Right atrium auricular region (tissue), 2 donors: ENCODE measurements around the gene LRBA. TPM values are rescaled to one million over a fixed set of nuclear protein-coding genes. Genes with fewer than 3 reads are reported as not detected.
A peak's percentile ranks its signal among the peaks of the same experiment; 100 is the strongest.

Source experiments
- DNase-seq: peaks from one replicate; pipeline ENCODE4 v3.0.0-alpha.2; 2019; ENCODE audit warnings: low spot score
- H3K27ac ChIP-seq, 2 donors: fragments of 200-600 bp; sonication (generic); 1 replicate in 1 of 2; 2 replicates in 1 of 2; pipeline ENCODE4 v1.5.1; 2016 to 2019
- H3K27me3 ChIP-seq, 2 donors: fragments of 200-600 bp; sonication (generic); one replicate each; pipeline versions ENCODE4 v1.5.1 to v1.6.0; 2017 to 2019
- H3K36me3 ChIP-seq: fragments of 200-600 bp; sonication (generic); one replicate; pipeline ENCODE4 v1.5.1; 2016
- H3K4me1 ChIP-seq, 2 donors: fragments of 200-600 bp; sonication (generic); one replicate each; pipeline versions ENCODE4 v1.5.1 to v1.6.0; 2017 to 2019
- H3K4me3 ChIP-seq, 2 donors: fragments of 200-600 bp; sonication (generic); 1 replicate in 1 of 2; 2 replicates in 1 of 2; pipeline ENCODE4 v1.5.1; 2017 to 2019; ENCODE audit warnings: mild to moderate bottlenecking in 1 of 2, moderate library complexity in 1 of 2
- H3K9me3 ChIP-seq, 2 donors: fragments of 200-600 bp; sonication (generic); one replicate each; pipeline ENCODE4 v1.5.1; 2019
- total RNA-seq, 2 donors: library from RNA; depleted of rRNA; stranded (reverse); fragments of >200 nt; gene quantifications; one replicate each; pipeline ENCODE4 v1.1.0, GENCODE V29; 2016
- TF ChIP-seq, protein P1 (sequence below), 2 donors: fragments of 200-600 bp; sonication (generic); IDR thresholded peaks; one replicate each; pipeline ENCODE4 v1.5.1; 2019; ENCODE audit warnings: antibody characterized with exemption in 2 of 2

The LRBA gene
- total RNA-seq, 2 donors from 2014 or later: 20.8 to 37.7 TPM

DNA sequence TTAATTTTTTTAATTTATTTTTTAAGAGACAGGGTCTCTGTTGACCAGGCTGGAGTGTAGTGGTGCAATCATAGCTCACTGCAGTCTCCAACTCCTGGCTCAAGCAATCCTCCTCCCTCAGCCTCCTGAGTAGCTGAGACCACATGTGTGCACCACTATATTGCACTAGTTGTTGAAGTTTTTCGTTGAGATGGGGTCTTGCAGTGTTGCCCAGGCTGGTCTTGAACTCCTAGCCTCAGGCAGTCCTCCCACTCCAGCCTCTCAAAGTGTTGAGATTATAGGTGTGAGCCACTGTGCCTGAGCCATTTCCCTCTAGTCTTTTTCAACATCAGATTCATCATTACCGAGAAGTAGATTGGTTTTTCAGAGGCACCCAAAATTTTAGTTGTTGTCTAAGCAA is 771.2 kb downstream of the LRBA start:
- DNase-seq: no peak
- TF ChIP-seq, protein P1, sequence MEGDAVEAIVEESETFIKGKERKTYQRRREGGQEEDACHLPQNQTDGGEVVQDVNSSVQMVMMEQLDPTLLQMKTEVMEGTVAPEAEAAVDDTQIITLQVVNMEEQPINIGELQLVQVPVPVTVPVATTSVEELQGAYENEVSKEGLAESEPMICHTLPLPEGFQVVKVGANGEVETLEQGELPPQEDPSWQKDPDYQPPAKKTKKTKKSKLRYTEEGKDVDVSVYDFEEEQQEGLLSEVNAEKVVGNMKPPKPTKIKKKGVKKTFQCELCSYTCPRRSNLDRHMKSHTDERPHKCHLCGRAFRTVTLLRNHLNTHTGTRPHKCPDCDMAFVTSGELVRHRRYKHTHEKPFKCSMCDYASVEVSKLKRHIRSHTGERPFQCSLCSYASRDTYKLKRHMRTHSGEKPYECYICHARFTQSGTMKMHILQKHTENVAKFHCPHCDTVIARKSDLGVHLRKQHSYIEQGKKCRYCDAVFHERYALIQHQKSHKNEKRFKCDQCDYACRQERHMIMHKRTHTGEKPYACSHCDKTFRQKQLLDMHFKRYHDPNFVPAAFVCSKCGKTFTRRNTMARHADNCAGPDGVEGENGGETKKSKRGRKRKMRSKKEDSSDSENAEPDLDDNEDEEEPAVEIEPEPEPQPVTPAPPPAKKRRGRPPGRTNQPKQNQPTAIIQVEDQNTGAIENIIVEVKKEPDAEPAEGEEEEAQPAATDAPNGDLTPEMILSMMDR (IDR thresholded peaks at IDR 0.05): no peak
- no peak overlapping the region for H3K27ac ChIP-seq
- H3K4me1 ChIP-seq: no peaks in the 10 kb centered on the region
- no peaks in the 10 kb centered on the region for H3K27me3 ChIP-seq
- no peaks in the 10 kb centered on the region for H3K9me3 ChIP-seq
- H3K36me3 ChIP-seq: peaks cover 8% of the 10 kb centered on the region
- H3K4me3 ChIP-seq: no peak overlapping the region

DNA sequence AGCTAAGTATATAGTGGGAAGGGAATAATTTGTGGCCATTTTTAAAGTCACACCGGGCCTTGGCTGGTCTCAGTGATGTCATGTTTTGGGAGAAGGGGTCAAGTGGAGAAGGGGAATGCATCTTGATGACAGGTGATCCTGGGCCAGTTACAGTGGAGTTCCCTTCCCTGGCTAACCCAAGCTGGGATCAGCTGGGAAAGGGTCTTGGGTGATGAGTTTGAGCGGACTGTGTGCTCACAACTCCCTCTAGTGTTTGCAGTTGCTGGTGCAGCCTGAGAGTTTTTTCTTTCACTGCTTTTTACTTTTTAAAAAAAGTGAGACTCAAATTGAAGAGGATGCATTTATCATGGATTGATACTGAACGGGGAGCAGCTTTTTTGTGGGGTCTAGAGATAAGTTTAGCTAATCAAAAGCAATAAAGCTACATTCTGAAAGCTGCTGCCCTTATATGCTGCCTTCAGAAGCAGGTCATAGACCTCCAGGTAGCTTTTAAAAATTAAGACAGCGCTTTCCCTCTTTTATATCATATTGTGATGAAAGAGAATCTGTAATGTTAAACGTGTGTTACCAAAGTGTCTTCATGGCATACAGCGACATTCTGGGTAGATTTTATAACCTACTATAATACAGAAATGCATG is 772.1 kb downstream of the LRBA start:
- H3K27me3 ChIP-seq: no peaks in the 10 kb centered on the region
- TF ChIP-seq, protein P1 (IDR thresholded peaks at IDR 0.05): peak; percentile 81 to 91

DNA sequence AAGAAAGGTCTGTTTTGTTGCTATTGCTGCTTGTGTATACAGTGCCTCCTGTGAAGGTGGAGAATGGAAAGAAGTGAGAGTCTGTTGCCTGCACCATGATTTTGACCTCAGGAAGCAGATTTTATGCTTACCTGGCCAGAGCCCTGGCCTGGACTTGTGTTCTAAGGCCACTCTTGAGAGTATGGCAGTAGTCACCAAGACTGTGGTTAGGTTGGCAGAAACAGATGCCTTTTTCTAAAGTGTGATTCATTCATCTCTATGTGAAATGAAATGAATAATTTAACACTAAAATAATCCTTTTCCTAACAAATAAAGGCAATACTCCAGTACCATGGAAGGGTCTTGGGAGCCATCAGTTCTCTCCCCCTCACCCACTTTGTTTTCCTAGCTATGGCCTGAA is 775.1 kb downstream of the LRBA start:
- Histone ChIP-seq H3K27me3 (no peaks in the 10 kb centered on the region), H3K36me3 (no peaks in the 10 kb centered on the region), H3K4me1 (peaks cover 0 to 16% of the 10 kb centered on the region in 2 donors), H3K4me3 (no peak overlapping the region), H3K27ac (no peak overlapping the region), H3K9me3 (no peaks in the 10 kb centered on the region)
- TF ChIP-seq, protein P1 (IDR thresholded peaks at IDR 0.05): no peak
- DNase-seq: no peak

More for the DNA sequence above, 772.1 kb downstream of the LRBA start:
- no peak overlapping the region for H3K27ac ChIP-seq
- no peak overlapping the region for H3K4me3 ChIP-seq
- H3K9me3 ChIP-seq: no peaks in the 10 kb centered on the region
- no peaks in the 10 kb centered on the region for H3K4me1 ChIP-seq
- peaks cover under 1% of the 10 kb centered on the region for H3K36me3 ChIP-seq
- no peak for DNase-seq

DNA sequence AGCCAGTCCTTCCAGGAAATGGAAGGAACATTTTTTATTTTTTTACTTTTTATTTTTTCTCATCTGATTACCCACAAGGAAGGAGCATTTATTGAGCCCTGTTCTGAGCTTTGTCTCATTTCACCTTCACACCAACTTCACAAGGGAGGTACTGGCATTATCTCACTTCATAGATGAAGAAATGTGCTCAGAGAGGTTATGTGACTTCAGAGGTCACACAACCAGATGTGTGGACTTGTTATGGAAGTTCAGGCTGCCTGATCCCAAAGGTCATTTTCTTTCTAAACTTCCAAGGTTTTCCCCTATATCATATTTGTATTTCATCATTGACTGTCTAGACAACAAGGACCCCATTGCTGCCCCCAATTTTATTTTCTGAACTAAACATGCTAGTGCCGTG is 776.5 kb downstream of the LRBA start:
- H3K27me3 ChIP-seq: no peaks in the 10 kb centered on the region
- TF ChIP-seq, protein P1 (IDR thresholded peaks at IDR 0.05): no peak

DNA sequence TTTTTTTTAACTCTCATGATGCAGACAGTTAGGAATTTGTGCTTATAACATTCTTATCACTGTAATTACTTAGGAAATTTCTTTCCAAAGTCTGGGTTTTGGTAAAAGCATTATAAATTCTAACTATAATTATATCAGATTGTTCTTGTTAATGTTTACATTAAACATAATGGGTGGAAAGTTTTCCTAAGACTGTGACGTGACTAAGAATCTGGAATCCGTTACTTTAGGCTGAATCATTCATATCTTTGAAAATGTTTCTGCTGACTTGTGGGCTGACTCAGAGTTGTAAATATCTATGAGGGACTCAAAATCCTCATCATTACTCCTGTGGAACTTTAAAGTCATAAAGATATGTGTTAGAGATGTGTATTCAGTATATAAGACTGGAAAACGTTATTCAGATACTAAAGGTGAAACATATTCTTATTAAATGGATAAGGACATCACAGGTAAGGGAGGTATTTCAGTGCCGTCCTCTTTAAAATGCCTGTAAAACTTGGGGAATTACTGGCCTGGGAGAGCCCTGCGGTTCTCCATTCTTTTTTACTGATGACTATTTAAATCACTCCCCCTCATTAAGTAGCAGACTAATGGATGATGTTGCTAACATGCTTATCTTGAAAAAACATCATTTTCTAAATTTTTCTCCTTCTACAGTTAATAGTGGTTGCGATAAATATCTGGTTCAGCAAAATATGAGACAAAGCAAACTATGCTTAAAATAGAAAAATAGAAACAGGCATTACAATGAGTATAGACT is 777.8 kb downstream of the LRBA start:
- Histone ChIP-seq H3K4me1 (peaks cover 0 to 16% of the 10 kb centered on the region in 2 donors), H3K36me3 (peaks cover 4% of the 10 kb centered on the region), H3K4me3 (no peak overlapping the region), H3K27ac (no peak overlapping the region), H3K27me3 (no peaks in the 10 kb centered on the region), H3K9me3 (no peaks in the 10 kb centered on the region)
- TF ChIP-seq, protein P1 (IDR thresholded peaks at IDR 0.05): no peak
- no peak for DNase-seq

More for the DNA sequence above, 776.5 kb downstream of the LRBA start:
- no peaks in the 10 kb centered on the region for H3K36me3 ChIP-seq
- no peak overlapping the region for H3K4me3 ChIP-seq
- H3K4me1 ChIP-seq: peaks cover 0 to 16% of the 10 kb centered on the region in 2 donors
- no peak for DNase-seq
- no peak overlapping the region for H3K27ac ChIP-seq
- no peaks in the 10 kb centered on the region for H3K9me3 ChIP-seq
